Hepatocyte (in vitro differentiated cells): Measurements from ENCODE around the gene PTPRD. TPM values are rescaled to one million over a fixed set of nuclear protein-coding genes. Genes with fewer than 3 reads are reported as not detected.

Experiments
- DNase-seq: peaks from one replicate; pipeline ENCODE4 v3.0.0-alpha.2; 2016; ENCODE audit warnings: low spot score
- H2AFZ ChIP-seq: fragments of 200-600 bp; sonication (generic); 2 replicates; pipeline ENCODE4 v1.6.0; 2016; ENCODE audit warnings: antibody characterized with exemption, mild to moderate bottlenecking
- H3K27ac ChIP-seq: fragments of 200-600 bp; sonication (generic); 2 replicates; pipeline ENCODE4 v1.5.1; 2016; ENCODE audit warnings: mild to moderate bottlenecking
- H3K27me3 ChIP-seq: fragments of 200-600 bp; sonication (generic); 2 replicates; pipeline ENCODE4 v1.6.1; 2016
- H3K36me3 ChIP-seq: fragments of 200-600 bp; sonication (generic); replicated peaks from 2 replicates; pipeline ENCODE4 v1.5.1; 2016; ENCODE audit warnings: low read depth; ENCODE audit not compliant: insufficient read depth
- H3K4me1 ChIP-seq: fragments of 200-600 bp; sonication (generic); 2 replicates; pipeline ENCODE4 v1.5.1; 2016; ENCODE audit warnings: mild to moderate bottlenecking, moderate library complexity; ENCODE audit not compliant: insufficient read depth
- H3K4me2 ChIP-seq: fragments of 200-600 bp; sonication (generic); 2 replicates; pipeline ENCODE4 v1.6.0; 2016
- H3K4me3 ChIP-seq: fragments of 200-600 bp; sonication (generic); 2 replicates; pipeline ENCODE4 v1.5.1; 2016; ENCODE audit warnings: mild to moderate bottlenecking
- H3K79me2 ChIP-seq: fragments of 200-600 bp; sonication (generic); 2 replicates; pipeline ENCODE4 v1.6.0; 2017; ENCODE audit warnings: mild to moderate bottlenecking
- H3K9me2 ChIP-seq: fragments of 200-600 bp; sonication (generic); replicated peaks from 2 replicates; pipeline ENCODE4 v1.6.0; 2017; ENCODE audit warnings: mild to moderate bottlenecking; ENCODE audit not compliant: insufficient read depth
- H3K9me3 ChIP-seq: fragments of 200-600 bp; sonication (generic); 2 replicates; pipeline ENCODE4 v1.5.1; 2016; ENCODE audit warnings: low read depth, mild to moderate bottlenecking
- H4K20me1 ChIP-seq: fragments of 200-600 bp; sonication (generic); 2 replicates; pipeline ENCODE4 v1.6.0; 2016; ENCODE audit warnings: mild to moderate bottlenecking; ENCODE audit not compliant: insufficient read depth, poor library complexity, severe bottlenecking
- EZH2 ChIP-seq: fragments of 200-600 bp; sonication (generic); IDR thresholded peaks from 2 replicates; pipeline ENCODE4 v1.6.1; 2016; ENCODE audit warnings: antibody characterized with exemption, mild to moderate bottlenecking, borderline replicate concordance
- EZH2phosphoT487 ChIP-seq: fragments of 200-600 bp; sonication (generic); IDR thresholded peaks from one replicate; pipeline ENCODE4 v1.6.1; 2018; ENCODE audit warnings: antibody characterized with exemption, mild to moderate bottlenecking, low read depth, moderate library complexity; ENCODE audit not compliant: unreplicated experiment, severe bottlenecking
- WGBS: methylation state at CpG from one replicate; pipeline ENCODE4 v1.1.6; 2016; ENCODE audit warnings: low lambda C conversion rate; ENCODE audit errors: missing lambda C conversion rate; 5-methylcytosine and 5-hydroxymethylcytosine counted together
- polyA plus RNA-seq: library from polyadenylated mRNA; unstranded; fragments of >200 nt; fragmentation: Nextera tagmentation; extraction: Ambion mirVana; gene quantifications from 2 replicates; pipeline ENCODE4 v1.2.1, GENCODE V29; 2016
- total RNA-seq: library from RNA; depleted of rRNA; stranded (reverse); fragments of >200 nt; gene quantifications from 2 replicates; pipeline ENCODE4 v1.2.3, GENCODE V29; 2014
- TF ChIP-seq, protein P1 (sequence below): fragments of 200-600 bp; sonication (generic); IDR thresholded peaks from 2 replicates; pipeline ENCODE4 v1.5.1; 2016; ENCODE audit warnings: antibody characterized with exemption, mild to moderate bottlenecking; ENCODE audit not compliant: poor library complexity

Gene PTPRD
- total and polyA plus RNA-seq, 2 experiments from 2014 or later = 6.5 to 77.6 TPM

DNA sequence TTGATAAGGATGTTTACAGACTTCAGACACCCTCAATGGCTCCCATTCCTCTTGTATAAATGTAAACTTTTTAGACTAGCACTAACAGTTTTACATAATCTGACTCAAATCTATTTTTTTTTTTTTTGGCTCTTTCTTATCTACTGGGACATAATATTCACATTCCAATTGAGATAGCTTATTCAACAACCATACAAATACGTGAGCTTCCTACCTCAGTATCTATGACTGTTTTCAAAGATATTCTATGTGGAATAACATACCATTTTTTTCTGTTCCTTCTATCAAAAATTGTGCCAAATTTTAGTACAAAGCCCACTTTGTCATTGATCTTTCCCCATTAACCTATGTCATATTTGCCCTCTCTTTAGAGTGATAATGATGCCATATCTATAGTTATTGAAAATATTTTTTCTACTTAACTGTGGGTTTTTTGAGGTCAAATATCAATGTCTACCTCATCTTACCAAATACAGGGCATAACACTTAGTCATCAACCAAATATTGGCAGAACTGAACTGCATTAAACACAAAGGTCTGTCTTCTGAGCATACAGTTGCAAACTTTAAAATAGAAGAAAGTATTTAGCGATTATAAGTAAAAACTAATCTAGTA lies 482.6 kb downstream of the PTPRD start:
- H3K27ac ChIP-seq = no peak overlapping the region
- no peaks in the 10 kb centered on the region for H3K4me1 ChIP-seq
- WGBS = 73% methylated on average over 2 of the region's 2 CpGs
- no peaks in the 10 kb centered on the region for H4K20me1 ChIP-seq
- no peaks in the 10 kb centered on the region for H3K27me3 ChIP-seq
- DNase-seq = no peak
- H3K79me2 ChIP-seq = no peaks in the 10 kb centered on the region
- no peaks in the 10 kb centered on the region for H3K9me3 ChIP-seq
- H2AFZ ChIP-seq = no peak overlapping the region
- H3K4me3 ChIP-seq = no peak overlapping the region
- H3K36me3 ChIP-seq = no peaks in the 10 kb centered on the region
- TF ChIP-seq EZH2phosphoT487 (no peak), EZH2 (no peak)
- TF ChIP-seq, protein P1, sequence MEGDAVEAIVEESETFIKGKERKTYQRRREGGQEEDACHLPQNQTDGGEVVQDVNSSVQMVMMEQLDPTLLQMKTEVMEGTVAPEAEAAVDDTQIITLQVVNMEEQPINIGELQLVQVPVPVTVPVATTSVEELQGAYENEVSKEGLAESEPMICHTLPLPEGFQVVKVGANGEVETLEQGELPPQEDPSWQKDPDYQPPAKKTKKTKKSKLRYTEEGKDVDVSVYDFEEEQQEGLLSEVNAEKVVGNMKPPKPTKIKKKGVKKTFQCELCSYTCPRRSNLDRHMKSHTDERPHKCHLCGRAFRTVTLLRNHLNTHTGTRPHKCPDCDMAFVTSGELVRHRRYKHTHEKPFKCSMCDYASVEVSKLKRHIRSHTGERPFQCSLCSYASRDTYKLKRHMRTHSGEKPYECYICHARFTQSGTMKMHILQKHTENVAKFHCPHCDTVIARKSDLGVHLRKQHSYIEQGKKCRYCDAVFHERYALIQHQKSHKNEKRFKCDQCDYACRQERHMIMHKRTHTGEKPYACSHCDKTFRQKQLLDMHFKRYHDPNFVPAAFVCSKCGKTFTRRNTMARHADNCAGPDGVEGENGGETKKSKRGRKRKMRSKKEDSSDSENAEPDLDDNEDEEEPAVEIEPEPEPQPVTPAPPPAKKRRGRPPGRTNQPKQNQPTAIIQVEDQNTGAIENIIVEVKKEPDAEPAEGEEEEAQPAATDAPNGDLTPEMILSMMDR = no peak
- H3K9me2 ChIP-seq = no peaks in the 10 kb centered on the region
- no peak overlapping the region for H3K4me2 ChIP-seq

DNA sequence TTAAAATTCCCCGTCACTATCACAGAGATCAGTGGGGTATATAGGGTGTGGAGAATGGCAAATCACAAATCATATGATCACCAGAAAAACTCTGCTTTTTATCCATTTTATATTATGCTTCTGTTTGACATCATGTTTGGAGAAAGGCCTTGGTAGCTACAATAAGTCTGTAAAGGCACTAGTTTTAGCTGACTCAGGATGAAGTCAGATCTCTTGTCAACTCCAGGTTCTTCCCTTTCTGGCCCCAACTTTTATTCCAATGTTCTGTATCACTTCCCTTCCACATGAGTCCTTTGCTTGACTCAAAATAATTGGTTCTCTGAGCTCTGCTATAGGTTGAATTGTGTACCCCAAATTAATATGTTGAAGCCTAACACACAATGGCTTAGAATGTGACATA lies 484.9 kb downstream of the PTPRD start:
- Histone ChIP-seq H4K20me1 (no peaks in the 10 kb centered on the region), H3K27me3 (no peaks in the 10 kb centered on the region), H3K4me1 (no peaks in the 10 kb centered on the region), H3K4me3 (no peak overlapping the region), H3K4me2 (no peak overlapping the region), H3K9me2 (no peaks in the 10 kb centered on the region), H3K27ac (no peak overlapping the region), H2AFZ (no peak overlapping the region), H3K9me3 (no peaks in the 10 kb centered on the region), H3K79me2 (no peaks in the 10 kb centered on the region), H3K36me3 (no peaks in the 10 kb centered on the region)
- DNase-seq = no peak
- TF ChIP-seq EZH2phosphoT487 (no peak), EZH2 (no peak)
- TF ChIP-seq, protein P1 = no peak
- WGBS = 85% methylated on average over 1 of the region's 1 CpG

DNA sequence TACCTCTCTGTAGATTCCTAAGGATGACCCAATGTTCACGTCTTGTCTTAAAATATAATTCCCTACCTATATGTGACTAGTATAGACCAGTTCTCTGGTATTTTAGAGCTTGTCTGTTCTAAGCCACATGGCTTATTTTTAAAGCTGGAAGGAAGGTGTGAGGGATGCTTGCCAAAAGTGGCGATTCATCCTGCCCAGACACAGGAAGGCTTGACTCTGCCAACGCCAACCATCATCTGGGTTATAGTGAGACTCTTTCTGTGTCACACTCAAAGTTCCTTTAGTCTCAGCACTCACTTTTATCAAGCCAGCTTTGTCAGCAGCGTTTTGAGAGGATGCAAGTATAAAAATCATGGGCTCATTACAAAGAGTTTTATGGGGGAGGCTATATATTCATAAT lies 500.0 kb downstream of the PTPRD start:
- no peaks in the 10 kb centered on the region for H3K4me1 ChIP-seq
- no peaks in the 10 kb centered on the region for H3K9me3 ChIP-seq
- no peaks in the 10 kb centered on the region for H3K27me3 ChIP-seq
- WGBS = 62% methylated on average over 4 of the region's 4 CpGs
- H3K4me3 ChIP-seq = no peak overlapping the region
- TF ChIP-seq EZH2 (no peak), EZH2phosphoT487 (no peak)
- TF ChIP-seq, protein P1 = no peak
- H2AFZ ChIP-seq = no peak overlapping the region
- no peak for DNase-seq
- no peaks in the 10 kb centered on the region for H4K20me1 ChIP-seq
- no peaks in the 10 kb centered on the region for H3K9me2 ChIP-seq
- no peaks in the 10 kb centered on the region for H3K79me2 ChIP-seq
- no peaks in the 10 kb centered on the region for H3K36me3 ChIP-seq
- H3K27ac ChIP-seq = no peak overlapping the region
- no peak overlapping the region for H3K4me2 ChIP-seq

DNA sequence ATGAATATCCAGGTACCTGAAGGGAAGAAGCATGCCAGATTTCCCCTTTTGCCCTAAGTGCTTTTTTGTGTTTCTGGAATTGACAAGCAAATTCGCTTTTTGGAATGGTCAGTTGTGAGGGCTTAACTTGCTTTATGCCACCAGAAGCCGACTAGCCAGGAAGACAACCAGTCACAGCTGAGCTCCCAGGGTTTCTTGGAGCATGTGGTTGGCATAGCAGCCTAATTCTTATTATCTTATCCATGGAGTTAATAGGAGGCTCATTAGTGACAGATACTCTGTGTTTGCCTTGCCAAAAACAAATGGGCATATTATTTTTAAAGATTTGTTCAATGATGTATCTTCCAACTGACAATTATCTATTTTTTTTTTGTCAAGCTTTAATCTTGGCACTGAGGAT lies 500.7 kb downstream of the PTPRD start:
- H3K27ac ChIP-seq = no peak overlapping the region
- no peaks in the 10 kb centered on the region for H3K9me2 ChIP-seq
- no peak overlapping the region for H3K4me2 ChIP-seq
- no peaks in the 10 kb centered on the region for H3K4me1 ChIP-seq
- no peak for TF ChIP-seq EZH2
- TF ChIP-seq, protein P1 = no peak
- TF ChIP-seq EZH2phosphoT487 = no peak
- H3K9me3 ChIP-seq = no peaks in the 10 kb centered on the region
- DNase-seq = no peak
- H4K20me1 ChIP-seq = no peaks in the 10 kb centered on the region
- H3K27me3 ChIP-seq = no peaks in the 10 kb centered on the region
- no peaks in the 10 kb centered on the region for H3K79me2 ChIP-seq
- 76% methylated on average over 2 of the region's 2 CpGs for WGBS
- H2AFZ ChIP-seq = no peak overlapping the region
- H3K4me3 ChIP-seq = no peak overlapping the region
- H3K36me3 ChIP-seq = no peaks in the 10 kb centered on the region
